Right lobe of liver (tissue), 4 donors: Measurements from ENCODE around the gene ABCA12.

Experiments used
- CTCF ChIP-seq, 4 donors: fragments of 200-600 bp in 3 of 4; fragments of 450-650 bp in 1 of 4; IDR thresholded peaks; one replicate each; pipeline versions ENCODE4 v1.5.1 to v1.8.0; 2016 to 2022; ENCODE audit warnings: antibody characterized with exemption in 4 of 4, mild to moderate bottlenecking in 2 of 4
- POLR2A ChIP-seq: fragments of 450-650 bp; IDR thresholded peaks from one replicate; pipeline ENCODE4 v1.6.1; 2017; ENCODE audit warnings: antibody characterized with exemption, mild to moderate bottlenecking
- donor health status: DM: no; HTN: no; CAD: no.
- donor health status: DM: no; HTN: no; CAD: no.
- donor health status: DM: no; HTN: yes; CAD: no.

- TF ChIP-seq CTCF (IDR thresholded peaks at IDR 0.05) (no peak), POLR2A (no peak)
These were observed 256.7 kb downstream of the ABCA12 start for GRCh38 chr2:214881647-214882202.
